ENCODE results near the gene AMPD2. TPM values are rescaled to one million over a fixed set of nuclear protein-coding genes. Genes with fewer than 3 reads are reported as not detected.
"Not testable (repeated sequence)": the region's sequence is repeated elsewhere in the genome, so short reads cannot be mapped to it uniquely, and the experiment has no call there.

AMPD2 gene
- polyA plus RNA-seq, 2 of the 4 experiments (the other 2 are of a cell fraction), result 19.3 to 47.2 TPM

GRCh38 chr1:109659997-109660690 lies 40.5 kb downstream of the AMPD2 start:
- peaks cover 7% of the 10 kb centered on the region; the same call in 1 of the 3 replicates for H3K4me1 ChIP-seq
- no peak for FAIRE-seq
- no peaks in the 10 kb centered on the region for H3K9me3 ChIP-seq
- no peak overlapping the region for H3K4me3 ChIP-seq
- TF ChIP-seq HES2 (IDR thresholded peaks at IDR 0.05), result no peak
- no peak for TF ChIP-seq CHD4 (IDR thresholded peaks at IDR 0.05; ENCODE audit: borderline replicate concordance)
- TF ChIP-seq HOXA7 (CRISPR knock-in tag; IDR thresholded peaks at IDR 0.05), result no peak
- no peak for TF ChIP-seq EP300 (IDR thresholded peaks at IDR 0.05)
- TF ChIP-seq RCOR1 (IDR thresholded peaks at IDR 0.05; ENCODE audit: low read depth, low read length), result no peak
- no peak for TF ChIP-seq RFX5 (IDR thresholded peaks at IDR 0.05)
- TF ChIP-seq RNF2 (IDR thresholded peaks at IDR 0.05; ENCODE audit: borderline replicate concordance, low read depth), result no peak
- TF ChIP-seq KDM5A (IDR thresholded peaks at IDR 0.05), result no peak
- TF ChIP-seq KDM1A (IDR thresholded peaks at IDR 0.05; ENCODE audit: low read depth), result no peak
- TF ChIP-seq CBX8 (IDR thresholded peaks at IDR 0.05), result no peak
- TF ChIP-seq FOSL2 (IDR thresholded peaks at IDR 0.05), result no peak
- no peak for TF ChIP-seq FOSL2 (CRISPR knock-in tag; IDR thresholded peaks at IDR 0.05)
- no peak for TF ChIP-seq ESRRA (IDR thresholded peaks at IDR 0.05; ENCODE audit: borderline replicate concordance, low read length)
- no peak for TF ChIP-seq ZNF302 (CRISPR knock-in tag; IDR thresholded peaks at IDR 0.05)
- TF ChIP-seq NPAS2 (CRISPR knock-in tag; IDR thresholded peaks at IDR 0.05; ENCODE audit: borderline replicate concordance), result no peak
- no peak for TF ChIP-seq RAD21 (conservative IDR thresholded peaks at IDR 0.05 in 1 of 2, IDR thresholded peaks at IDR 0.05 in 1 of 2)
- TF ChIP-seq NFE2L2 (conservative IDR thresholded peaks at IDR 0.05; ENCODE audit: low read length), result no peak
- no peak overlapping the region for H3K27ac ChIP-seq
- no peak overlapping the region for H3K4me2 ChIP-seq
- 93% methylated on average over 4 of the region's 5 CpGs for WGBS (ENCODE audit: missing lambda C conversion rate)
- no peak for ATAC-seq
- CTCF ChIA-PET, result interaction anchor here (1.5 to 3.9 kb wide), 3 partner anchors 11 to 113 kb away, joined by 5 to 9 read pairs (median 5); no protein-coding TSS in a partner anchor
- POLR2A ChIA-PET, result no interaction called here
- no peak for DNase-seq (ENCODE audit: low read depth in 1 of 2, low spot score in 1 of 2)

GRCh38 chr1:109660691-109661026 lies 41.0 kb downstream of the AMPD2 start:
- CTCF ChIA-PET, result interaction anchor here (3.9 kb wide), 1 partner anchor 21 kb away, joined by 9 read pairs; no protein-coding TSS in a partner anchor
- DNase-seq (ENCODE audit: low read depth in 1 of 2, low spot score in 1 of 2); POLR2A ChIA-PET; H3K27ac ChIP-seq; H3K4me1 ChIP-seq; H3K4me2 ChIP-seq; H3K4me3 ChIP-seq; ATAC-seq; FAIRE-seq; H3K9me3 ChIP-seq: not testable (repeated sequence)
- 78% methylated on average over 3 of the region's 4 CpGs for WGBS (ENCODE audit: missing lambda C conversion rate)

- POLR2A ChIA-PET, result no interaction called here
- WGBS (ENCODE audit: missing lambda C conversion rate), result 72% methylated on average over 2 of the region's 2 CpGs
- Histone ChIP-seq H3K27ac (no peak overlapping the region), H3K9me3 (no peaks in the 10 kb centered on the region), H3K4me3 (no peak overlapping the region), H3K4me1 (peaks cover 4% of the 10 kb centered on the region; the same call in 1 of the 3 replicates), H3K4me2 (no peak overlapping the region)
- ATAC-seq (no peak), FAIRE-seq (no peak), DNase-seq (ENCODE audit: low read depth in 1 of 2, low spot score in 1 of 2) (no peak)
- CTCF ChIA-PET, result interaction anchor here (0.6 to 3.9 kb wide), 8 partner anchors 12 to 351 kb away, joined by 3 to 10 read pairs (median 4); no protein-coding TSS in a partner anchor
- TF ChIP-seq MAX (IDR thresholded peaks at IDR 0.05), result no peak
- no peak for TF ChIP-seq NR3C1 (IDR thresholded peaks at IDR 0.05)
- TF ChIP-seq EP300 (IDR thresholded peaks at IDR 0.05), result no peak
- no peak for TF ChIP-seq CHD4 (IDR thresholded peaks at IDR 0.05; ENCODE audit: borderline replicate concordance)
- TF ChIP-seq ELK1 (IDR thresholded peaks at IDR 0.05; ENCODE audit: low read depth, low read length), result no peak
- TF ChIP-seq ESRRA (IDR thresholded peaks at IDR 0.05; ENCODE audit: borderline replicate concordance, low read length), result no peak
- no peak for TF ChIP-seq SREBF2 (IDR thresholded peaks at IDR 0.05)
- TF ChIP-seq PHF8 (IDR thresholded peaks at IDR 0.05; ENCODE audit: borderline replicate concordance, low read depth), result no peak
- TF ChIP-seq RAD21 (conservative IDR thresholded peaks at IDR 0.05 in 1 of 2, IDR thresholded peaks at IDR 0.05 in 1 of 2), result no peak
- no peak for TF ChIP-seq KDM1A (IDR thresholded peaks at IDR 0.05; ENCODE audit: low read depth)
- TF ChIP-seq HMGXB4 (CRISPR knock-in tag; IDR thresholded peaks at IDR 0.05; ENCODE audit: borderline replicate concordance), result no peak
- no peak for TF ChIP-seq USF2 (IDR thresholded peaks at IDR 0.05)
These were observed 41.8 kb downstream of the AMPD2 start for GRCh38 chr1:109661391-109661790.
